GM12801 (cell line): ENCODE results near the gene FTSJ1.

Experiments used
- CTCF ChIP-seq: IDR thresholded peaks from one replicate; pipeline ENCODE4 v1.5.1; 2011; ENCODE audit warnings: control low read depth; ENCODE audit not compliant: insufficient read length; ENCODE audit errors: extremely low read depth

FTSJ1 gene

GRCh38 chrX:48492293-48492910 lies 16.4 kb downstream of the FTSJ1 start:
- TF ChIP-seq CTCF, result no peak

GRCh38 chrX:48493890-48494364 lies 17.9 kb downstream of the FTSJ1 start:
- TF ChIP-seq CTCF, result no peak

GRCh38 chrX:48496660-48497059 lies 20.7 kb downstream of the FTSJ1 start:
- no peak for TF ChIP-seq CTCF

GRCh38 chrX:48497871-48498270 lies 21.9 kb downstream of the FTSJ1 start:
- no peak for TF ChIP-seq CTCF

GRCh38 chrX:48498374-48498809 lies 22.4 kb downstream of the FTSJ1 start:
- no peak for TF ChIP-seq CTCF

GRCh38 chrX:48504261-48504660 lies 28.3 kb downstream of the FTSJ1 start:
- no peak for TF ChIP-seq CTCF

- TF ChIP-seq CTCF, result no peak
Measured at GRCh38 chrX:48505481-48505880, 29.5 kb downstream of the FTSJ1 start.
